Activated CD8-positive, alpha-beta memory T cell treated with anti-CD3 and anti-CD28 coated beads, Interleukin-2, amount 50 U/mL, for 1 hour (primary cell): ENCODE measurements around the gene AIG1.
"Not testable (repeated sequence)": the region's sequence is repeated elsewhere in the genome, so short reads cannot be mapped to it uniquely, and the experiment has no call there.

Source experiments
- DNase-seq: peaks from one replicate; pipeline ENCODE4 v3.0.0-alpha.2; 2020; ENCODE audit errors: extremely low read depth

The AIG1 gene

DNA sequence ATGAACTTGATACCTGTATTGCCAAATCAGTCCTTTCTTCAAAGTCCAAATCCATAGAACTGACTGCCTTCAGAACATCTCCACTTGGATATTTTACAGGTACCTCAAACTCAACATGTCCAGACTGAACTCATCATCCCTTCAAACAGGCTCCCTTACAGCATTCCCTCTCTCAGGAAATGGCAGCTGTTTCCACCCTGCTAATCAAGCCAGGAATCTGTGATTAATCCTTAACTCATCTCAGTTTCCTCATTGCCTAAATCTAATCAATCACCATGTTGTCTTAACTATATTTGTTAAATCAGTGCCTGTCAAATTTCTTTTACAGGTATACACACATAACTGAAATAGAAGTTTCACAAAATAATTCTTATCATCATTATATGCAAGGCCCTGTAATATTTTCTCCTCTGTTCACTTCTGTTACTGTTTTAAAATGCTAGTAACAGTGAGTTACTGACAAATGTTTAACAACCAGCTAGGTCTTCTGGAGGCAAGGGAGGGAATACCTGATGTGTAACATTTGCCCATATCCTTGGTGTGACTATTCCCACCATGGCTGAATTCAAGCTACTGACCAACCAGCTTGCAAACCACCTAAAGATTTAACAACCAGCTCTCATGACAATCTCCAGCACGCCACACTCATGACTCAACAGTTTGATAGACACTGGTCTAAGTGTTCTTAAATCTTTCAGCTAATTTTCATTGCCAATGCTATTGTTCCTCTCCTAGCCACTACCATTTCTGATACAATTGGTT, 264.9 kb downstream of the AIG1 start:
- no peak for DNase-seq

DNA sequence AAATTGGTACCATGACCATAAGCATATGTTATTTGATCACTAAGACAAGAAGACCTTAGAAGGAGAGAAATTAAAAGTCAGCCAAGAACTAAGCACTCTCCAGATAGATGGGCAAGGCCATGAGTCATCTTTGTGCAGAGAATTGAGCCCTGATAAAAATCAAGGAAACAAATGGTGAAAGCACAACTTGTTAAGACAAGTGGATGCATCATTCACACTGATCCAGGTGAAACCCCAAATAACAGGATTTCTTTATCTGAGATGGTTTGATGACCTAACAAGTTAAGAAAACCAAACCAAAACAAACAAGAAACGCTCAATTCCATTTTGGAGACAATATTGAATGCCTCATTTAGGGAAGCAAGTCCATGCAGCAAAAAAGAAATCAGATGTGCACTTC, 268.2 kb downstream of the AIG1 start:
- DNase-seq = no peak

DNA sequence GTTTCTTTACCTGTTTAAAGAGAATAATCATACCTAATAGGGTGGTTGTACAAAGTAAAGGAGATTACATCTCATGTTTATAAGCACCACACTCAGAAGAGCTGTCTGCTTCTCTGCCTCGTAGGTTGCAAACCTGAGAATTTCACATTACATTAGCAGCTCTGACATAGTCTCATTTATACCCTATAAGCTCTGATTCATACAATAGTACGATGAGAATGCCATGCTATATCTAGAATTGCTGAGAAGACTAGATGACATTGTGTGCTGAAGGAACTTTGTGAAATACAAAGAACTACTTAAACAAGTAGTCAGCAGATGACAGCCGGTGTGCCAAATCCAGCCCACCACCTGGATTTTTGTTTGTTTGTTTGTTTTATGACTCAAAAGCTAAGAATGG, 268.6 kb downstream of the AIG1 start:
- no peak for DNase-seq

DNA sequence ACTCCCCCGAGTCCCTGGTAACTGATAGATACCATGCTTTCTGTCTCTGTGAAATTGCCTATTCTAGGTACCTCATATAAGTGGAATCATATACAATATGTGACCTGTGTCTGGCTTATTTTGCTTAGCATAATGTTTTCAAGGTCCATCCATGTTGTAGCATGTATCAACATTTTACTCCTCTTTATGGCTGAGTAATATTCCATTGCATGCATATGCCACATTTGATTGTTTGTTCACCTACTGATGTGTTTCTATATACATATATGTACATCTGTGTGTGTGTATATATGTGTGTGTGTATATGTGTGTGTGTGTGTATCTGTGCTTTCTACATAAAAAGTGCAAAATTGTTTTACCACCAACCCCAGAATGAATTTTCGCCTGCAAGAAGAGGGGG, 270.7 kb downstream of the AIG1 start:
- no peak for DNase-seq

DNA sequence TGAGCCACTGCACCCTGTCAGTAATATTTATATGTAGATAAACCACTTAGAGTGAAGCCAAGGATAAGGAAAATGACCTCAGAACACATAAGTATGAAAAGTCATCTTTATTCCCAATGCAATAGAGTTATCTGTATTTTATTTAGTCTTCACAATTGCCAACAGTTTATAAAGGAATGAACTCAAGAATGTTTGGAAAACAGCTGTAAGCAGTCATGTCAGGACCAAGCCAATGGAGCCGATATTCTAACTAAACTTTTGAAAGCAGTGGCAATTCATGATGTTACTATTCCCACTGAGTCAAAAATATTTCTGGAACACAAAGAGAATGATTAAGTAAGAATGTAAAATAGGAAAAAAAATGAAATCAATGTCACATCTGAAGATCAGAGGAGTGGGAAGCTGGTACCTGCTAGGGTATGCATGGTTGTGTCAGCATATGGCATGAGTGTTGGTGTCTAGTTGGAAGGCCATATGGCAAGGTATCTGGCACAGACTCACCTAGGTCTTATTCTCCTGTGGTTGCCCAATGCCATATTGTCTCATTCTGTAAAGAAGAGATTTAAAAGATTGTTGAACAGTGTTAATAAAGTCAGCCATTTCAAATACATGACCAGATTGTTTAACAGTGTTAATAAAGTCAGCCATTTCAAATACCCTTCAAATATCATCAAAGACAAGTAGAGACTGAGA, 271.6 kb downstream of the AIG1 start:
- DNase-seq = no peak

DNA sequence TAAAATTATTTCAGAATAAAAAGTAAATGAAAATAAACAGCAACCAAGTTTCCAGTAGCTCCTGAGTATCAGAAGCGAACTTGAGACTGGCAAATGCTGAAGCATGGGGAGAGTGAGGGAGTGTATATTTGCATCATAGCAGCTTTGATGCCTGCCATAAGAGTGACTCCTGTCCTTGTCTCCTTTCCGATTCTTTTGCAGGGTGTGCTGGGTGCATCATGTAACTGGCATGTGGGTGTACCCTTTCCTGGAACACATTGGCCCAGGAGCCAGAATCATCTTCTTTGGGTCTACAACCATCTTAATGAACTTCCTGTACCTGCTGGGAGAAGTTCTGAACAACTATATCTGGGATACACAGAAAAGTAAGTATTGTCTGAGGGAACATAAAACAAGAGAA, 272.4 kb downstream of the AIG1 start:
- DNase-seq = no peak

DNA sequence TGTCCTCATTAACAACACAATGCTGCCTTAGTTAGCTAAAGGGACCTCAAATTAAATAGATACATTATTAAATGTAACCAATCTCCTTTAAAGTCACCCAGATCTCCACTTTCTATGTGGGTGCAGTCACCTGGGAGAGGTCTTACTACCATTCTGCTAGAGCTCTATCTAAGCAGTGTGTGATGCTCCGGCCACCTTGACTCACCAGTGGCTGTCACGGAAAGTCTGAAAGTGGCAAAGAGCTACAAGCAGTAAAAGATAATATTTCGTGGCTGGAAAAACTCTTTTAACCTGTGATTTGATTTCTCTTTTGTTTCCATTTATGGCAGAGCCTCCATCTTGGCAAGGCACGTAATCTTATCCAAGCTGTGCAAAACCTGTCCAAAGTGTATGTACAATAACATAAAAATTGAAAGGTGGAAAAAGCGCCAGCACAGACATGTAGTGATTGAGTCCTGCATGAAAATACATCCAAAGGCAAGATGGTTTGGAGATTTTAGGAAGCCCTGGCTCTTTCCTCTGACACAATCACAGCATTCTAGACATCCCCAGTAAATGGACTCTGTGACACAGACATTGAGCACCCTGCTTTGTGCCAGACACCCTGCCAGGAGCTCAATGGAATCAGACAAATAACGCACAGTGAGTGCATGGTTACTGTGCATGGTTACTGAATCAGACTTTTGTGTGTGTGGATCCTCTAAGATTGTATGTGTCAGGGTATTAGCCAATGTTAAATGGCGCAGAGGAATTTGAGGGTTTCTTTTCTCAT, 273.2 kb downstream of the AIG1 start:
- DNase-seq = no peak

DNA sequence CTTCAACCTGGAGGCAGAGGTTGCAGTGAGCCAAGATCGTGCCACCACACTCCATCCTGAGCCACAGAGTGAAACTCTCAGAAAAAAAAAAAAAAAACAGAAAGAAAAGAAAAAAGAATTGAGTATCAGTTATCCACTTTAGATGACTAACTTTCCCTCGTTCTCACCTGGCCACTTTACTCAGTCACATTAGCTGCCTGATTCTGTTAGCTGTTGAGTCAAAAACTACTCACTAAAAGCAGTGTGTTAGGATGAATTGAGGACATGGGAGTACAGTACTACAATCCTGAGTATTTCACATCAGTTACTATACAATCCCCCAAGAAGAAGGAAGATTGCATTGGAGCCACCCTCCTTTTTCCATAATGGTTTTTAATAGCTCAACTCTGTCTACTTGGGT, 275.2 kb downstream of the AIG1 start:
- no peak for DNase-seq

DNA sequence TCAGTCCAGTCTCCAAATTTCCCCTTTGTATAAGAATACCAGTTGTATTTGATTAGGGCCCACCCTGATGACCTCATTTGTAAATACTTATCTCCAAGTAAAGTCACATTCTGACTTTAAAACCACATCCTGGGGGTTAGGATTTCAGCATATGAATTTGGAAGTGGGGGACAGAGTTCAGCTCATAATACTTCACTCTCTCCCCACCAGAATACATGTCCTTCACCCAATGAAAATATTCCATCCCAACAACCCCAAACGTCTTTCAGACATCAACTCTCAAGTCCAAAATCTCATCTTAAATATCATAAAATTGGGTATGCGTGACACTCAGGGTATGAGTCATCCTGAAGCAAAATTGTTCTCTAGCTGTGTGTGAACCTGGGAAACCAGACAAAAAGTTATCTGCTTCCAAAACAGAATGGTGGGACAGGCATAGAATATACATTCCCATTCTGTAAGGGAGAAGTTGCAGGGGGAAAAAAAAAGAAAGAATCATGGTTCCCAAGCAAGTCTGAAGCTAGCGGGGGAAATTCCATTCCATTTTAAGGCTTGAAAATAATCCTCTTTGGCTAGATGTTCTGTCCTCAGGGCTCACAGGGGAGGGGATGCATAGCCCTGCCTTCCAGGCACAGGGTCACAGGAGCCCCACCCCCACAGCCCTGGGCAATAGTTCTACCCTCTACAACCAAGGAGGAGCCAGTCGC, 275.9 kb downstream of the AIG1 start:
- no peak for DNase-seq

DNA sequence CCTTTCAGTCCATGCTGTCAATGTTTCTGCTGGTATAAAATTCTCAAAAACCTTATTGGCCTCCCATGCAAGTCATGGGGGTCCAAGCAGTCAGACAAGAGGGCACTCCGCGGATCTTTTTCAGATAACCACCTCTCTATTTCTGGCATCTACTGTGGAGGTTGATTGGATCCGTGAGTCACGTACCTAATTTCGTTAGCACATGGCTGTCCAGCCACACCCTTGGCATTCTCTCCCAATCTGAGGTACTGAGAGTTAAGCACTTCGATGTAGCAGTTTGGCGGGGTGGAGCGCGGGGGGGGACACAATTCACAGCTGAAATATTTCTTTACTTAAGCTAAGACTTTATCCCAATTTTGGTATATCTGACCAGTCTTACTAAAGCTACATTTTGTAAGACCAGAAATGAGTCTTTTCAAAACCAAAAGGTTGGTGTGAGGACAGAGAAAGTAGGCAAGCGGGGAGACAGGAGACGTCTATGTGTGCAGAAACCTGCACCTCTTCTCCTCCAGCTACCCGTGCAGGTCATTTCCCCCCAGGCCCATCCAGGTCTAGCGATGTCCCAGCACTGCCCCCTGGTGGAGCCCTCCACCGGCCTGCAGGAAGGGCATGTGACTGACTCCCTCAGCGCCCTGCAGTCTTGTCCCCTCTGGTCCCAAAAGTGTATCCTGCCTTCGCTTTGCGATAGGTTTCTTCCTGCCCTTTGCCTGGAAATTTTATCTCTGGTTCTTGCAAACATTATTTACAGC, 276.7 kb downstream of the AIG1 start:
- DNase-seq = no peak

DNA sequence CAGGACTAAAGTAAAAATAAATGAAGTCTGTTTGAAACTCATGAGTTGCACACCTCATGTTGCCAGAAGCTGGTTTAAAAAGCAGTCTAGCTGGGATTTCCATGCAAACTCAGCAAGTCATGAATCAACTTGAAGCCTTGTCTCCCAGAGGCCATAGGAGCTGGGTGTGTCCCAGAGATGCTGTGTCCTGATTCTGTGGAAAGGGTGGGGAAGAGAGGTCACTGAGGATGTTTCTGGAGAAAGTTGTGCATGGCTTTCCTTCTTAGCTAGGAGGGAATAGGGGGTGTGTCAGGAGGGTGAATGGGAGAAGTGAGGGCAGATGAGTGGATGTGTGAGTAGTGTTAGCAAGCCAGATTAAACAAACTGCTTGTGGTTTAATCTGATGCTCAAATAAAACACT, 278.5 kb downstream of the AIG1 start:
- DNase-seq = no peak

DNA sequence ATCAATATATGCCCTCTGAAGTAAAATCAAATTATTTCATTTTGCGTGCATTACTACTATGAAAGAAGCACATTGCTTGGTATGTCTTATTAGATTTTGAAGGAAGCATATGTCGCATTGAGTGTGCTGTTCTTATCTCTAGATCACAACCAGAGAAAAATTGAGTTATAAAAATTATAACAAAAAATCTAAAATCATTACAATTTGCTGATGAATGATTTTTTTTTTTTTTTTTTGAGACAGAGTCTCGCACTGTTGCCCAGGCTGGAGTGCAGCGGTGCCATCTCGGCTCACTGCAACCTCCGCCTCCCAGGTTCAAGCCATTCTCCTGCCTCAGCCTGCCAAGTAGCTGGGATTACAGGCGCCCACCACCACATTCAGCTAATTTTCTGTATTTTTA, 284.8 kb downstream of the AIG1 start:
- not testable (repeated sequence) for DNase-seq

DNA sequence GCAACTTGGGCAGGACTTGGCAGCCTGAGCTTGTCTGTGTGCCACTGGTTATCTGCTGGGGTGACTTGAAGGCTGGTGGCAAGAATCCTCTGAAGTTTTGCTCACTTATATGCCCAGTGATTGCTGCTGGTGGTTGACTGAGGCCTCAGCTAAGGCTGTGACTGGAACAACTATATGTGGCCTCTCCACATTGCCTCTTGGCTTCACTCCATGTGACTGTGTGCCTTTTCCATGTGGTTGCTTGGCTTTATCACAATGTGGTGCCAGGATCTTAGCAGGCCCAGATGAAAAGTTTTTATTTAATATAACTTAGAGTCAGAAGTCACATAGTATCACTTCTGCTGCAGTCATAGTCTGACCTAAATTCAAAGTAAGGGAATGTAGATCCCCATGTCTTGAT, 285.3 kb downstream of the AIG1 start:
- no peak for DNase-seq

DNA sequence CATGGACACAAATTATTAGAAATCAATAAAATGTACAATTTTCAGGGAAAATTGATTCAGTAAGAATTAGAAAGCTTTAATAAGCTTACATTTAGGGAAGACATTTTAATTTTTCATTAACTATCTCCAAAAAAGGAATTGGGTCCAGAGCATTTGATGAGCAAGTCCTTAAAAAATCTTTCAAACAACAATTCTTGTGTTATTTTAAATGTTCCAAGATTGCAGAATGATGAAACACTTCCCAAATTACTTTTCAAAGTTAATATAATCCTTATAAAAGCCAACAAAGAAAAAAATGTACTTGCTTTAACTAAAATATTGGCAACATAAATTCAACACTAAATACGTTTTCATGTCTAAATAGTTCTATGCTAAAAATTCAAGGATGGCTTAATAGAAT, 287.8 kb downstream of the AIG1 start:
- no peak for DNase-seq

DNA sequence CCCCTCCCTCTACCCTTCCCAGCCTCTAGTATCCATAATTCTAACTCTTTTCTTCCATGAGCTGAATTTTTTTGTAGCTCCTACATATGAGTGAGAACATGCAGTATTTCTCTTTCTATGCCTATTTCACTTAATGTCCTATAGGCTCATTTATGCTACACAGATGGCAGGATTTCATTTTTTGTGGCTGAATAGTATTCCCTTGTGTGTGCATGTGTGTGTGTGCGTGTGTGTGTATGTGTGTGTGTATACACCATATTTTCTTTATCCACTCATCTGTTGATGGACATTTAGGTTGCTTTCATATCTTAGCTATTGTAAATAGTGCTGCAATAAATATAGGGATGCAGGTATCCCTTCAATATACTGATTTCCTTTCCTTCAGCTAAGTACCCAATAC, 288.8 kb downstream of the AIG1 start:
- DNase-seq = no peak

DNA sequence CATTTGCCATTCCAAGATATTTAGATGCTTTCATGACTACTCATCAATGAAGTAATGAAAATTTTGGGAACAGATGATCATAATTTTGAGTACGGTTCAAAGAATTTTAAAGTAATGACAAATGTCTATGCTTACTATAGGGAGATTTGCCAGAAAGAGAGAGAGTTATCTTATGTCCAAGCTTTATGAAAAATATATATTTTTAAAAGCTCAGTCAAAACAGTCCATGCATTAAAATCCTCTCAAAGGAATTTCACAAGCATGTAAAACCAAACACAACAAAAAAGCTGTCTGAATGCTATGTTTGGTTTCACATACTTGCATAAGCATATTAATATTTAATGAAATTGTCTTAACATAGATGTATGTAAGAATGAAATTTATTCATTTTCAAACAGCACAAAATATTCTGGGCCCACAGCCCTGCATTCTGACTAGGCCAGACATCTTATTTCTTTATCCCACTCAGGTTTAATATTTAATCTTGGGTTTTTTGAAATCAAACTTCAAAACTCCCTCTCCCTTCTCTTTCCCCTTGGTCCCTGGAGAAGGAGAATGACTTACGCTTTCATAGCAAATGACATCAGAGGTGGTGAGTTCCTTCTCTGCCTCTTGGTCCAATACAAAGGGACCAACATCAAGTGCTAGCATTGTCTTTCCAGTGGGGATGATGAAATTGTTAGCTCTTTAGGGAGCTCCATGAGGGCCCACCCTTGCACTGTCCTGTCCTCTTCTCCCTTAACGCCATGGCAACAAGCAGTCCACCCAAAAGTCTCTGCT, 295.6 kb downstream of the AIG1 start:
- no peak for DNase-seq

DNA sequence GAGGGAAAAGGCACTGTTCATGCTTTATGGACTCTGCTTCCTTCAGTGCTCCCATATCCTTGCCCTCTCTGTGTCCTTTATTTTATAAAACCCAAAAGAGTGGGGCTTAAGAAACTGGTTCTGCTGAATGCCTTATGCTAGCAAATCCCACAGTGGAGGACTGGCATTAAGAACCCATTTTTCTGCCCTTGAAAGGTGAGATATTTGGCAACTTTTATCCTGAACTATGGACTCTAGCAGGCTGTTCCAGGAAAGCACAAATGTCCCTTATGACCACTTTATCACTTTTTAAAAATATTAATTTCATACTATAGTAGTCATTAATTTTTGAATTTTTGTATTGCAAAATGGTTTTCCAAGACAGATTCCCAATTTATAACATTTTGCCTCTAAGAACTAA, 296.5 kb downstream of the AIG1 start:
- no peak for DNase-seq

DNA sequence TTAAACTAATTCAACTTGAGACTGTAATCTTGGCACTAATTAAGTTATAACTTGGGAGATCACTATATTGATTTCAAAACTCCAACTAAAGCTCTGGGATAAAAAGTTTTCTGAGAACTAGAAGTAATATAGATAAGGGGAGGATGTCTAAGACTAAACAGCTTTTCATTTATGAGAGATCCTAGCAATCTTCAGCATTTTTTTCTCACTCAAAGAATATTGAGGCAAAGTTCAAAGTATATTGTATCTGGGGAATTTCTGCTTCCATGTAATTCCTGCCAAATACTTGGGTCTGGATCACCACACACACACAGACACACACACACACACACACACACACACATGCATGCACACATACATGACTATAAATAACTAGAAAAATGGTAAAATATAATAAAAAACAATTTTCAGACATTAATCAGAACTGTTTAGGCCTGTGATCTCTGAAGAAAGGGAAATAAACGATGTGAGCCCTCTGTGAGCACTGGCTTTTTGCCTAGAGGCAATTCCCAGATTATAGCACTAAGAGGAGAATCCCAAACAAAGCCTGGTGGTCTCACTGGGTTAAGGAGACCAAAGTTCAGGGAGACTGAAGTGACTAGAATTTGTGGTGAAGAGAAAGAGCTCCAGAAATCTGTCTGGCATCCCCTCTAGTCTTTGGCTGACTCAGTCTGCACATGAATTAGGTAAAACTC, 297.0 kb downstream of the AIG1 start:
- DNase-seq = no peak

DNA sequence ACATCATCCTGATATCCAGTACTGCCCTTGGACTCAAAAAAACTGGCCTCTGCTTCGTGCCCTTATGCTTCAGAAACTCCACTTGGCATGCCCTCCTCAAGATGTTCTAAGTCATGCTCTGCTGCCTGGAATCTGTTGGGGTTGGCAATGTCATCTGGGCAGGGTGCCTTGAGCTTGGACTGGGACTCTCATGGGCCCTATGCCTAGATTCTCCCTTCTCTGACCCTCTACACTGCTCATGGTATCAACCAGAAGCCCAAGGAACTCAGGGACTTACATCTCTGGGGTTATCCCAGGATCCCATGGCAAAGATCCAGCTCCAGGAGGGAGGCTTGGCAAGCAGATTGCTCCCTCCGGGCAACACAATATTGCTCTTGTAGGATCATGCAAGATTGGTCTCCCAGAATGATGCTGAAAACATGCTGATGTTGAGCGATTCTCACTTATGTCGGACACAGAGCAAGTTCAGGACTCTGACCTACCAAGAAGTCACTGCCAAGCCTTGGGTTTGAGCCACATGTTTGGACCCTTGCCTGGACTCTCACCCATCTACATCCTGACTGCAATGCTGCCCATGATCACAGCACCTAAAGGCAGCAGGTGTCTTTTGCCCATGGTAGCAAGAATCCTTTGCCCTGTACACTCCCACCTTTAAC, 301.0 kb downstream of the AIG1 start:
- DNase-seq = no peak

DNA sequence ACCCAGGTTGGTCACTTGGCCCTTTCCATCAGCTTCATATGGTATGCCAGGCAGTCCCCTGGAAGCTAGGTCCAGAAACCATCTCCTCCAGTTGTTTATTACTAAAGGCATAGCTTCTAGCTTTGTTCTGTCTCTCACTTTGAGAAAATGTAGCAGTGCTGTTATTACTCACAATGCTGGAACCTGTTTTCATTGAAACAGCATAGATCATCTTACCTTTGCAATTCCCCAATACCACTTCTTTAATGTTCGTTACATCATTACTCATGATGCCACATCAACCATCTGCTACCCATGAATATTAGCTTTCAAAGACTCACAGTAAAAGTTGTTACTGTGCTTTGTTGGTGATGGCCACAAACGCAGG, 301.5 kb downstream of the AIG1 start:
- DNase-seq = no peak
